Measurements from ENCODE around the gene ZNF132. TPM values are rescaled to one million over a fixed set of nuclear protein-coding genes. Genes with fewer than 3 reads are reported as not detected.

Gene ZNF132
- total and polyA plus RNA-seq, 9 of the 15 experiments (the other 6 are each of a cell fraction or from before 2014, with no cell fraction given), result 0.03 to 0.42 (median 0.10) TPM; not detected in 5

GRCh38 chr19:58466760-58467589 is 27.0 kb upstream of the ZNF132 start, which contains the start of gene ZNF324 (continued):
- TF ChIP-seq REST (IDR thresholded peaks at IDR 0.05; ENCODE audit: borderline replicate concordance), result peak; percentile 92
- no peak for TF ChIP-seq REST (CRISPR knock-in tag; IDR thresholded peaks at IDR 0.05; ENCODE audit: low read depth)
- TF ChIP-seq E2F4 (CRISPR knock-in tag; IDR thresholded peaks at IDR 0.05; ENCODE audit: low read depth), result peak; percentile 23; the same call in 1 of the 2 replicates
- TF ChIP-seq ELF4 (CRISPR knock-in tag; IDR thresholded peaks at IDR 0.05), result 0 out of 2 replicates have a peak, but pooled peaks have one; percentile 51
- TF ChIP-seq TOE1 (IDR thresholded peaks at IDR 0.05; ENCODE audit: borderline replicate concordance), result peak; percentile 99
- no peak for TF ChIP-seq TOE1 (CRISPR knock-in tag; IDR thresholded peaks at IDR 0.05; ENCODE audit: borderline replicate concordance, low read depth)
- TF ChIP-seq SOX6 (IDR thresholded peaks at IDR 0.05), result 0 out of 2 replicates have a peak, but pooled peaks have one; percentile 16
- peak; percentile 47 for TF ChIP-seq SP2 (IDR thresholded peaks at IDR 0.05; ENCODE audit: extremely low read depth, low read depth, low read length, poor library complexity, severe bottlenecking)
- peak; percentile 49 for TF ChIP-seq POLR2B (IDR thresholded peaks at IDR 0.05; ENCODE audit: low read depth, partially characterized antibody)
- TF ChIP-seq POLR2A (conservative IDR thresholded peaks at IDR 0.05), result peak; percentile 79
- peak; percentile 83 for TF ChIP-seq HINFP (tag; conservative IDR thresholded peaks at IDR 0.05; ENCODE audit: low read depth)
- peak; percentile 26 for TF ChIP-seq NFIC (IDR thresholded peaks at IDR 0.05)
- 0 out of 2 replicates have a peak, but pooled peaks have one; percentile 27 for TF ChIP-seq ATF1 (CRISPR knock-in tag; IDR thresholded peaks at IDR 0.05)
- peak; percentile 91 for TF ChIP-seq ATF1 (tag; IDR thresholded peaks at IDR 0.05)
- peak; percentile 67; the same call in 1 of the 2 replicates for TF ChIP-seq TGIF2 (CRISPR knock-in tag; IDR thresholded peaks at IDR 0.05)
- TF ChIP-seq ZSCAN29 (IDR thresholded peaks at IDR 0.05), result no peak
- peak; percentile 91 for TF ChIP-seq RBFOX2 (IDR thresholded peaks at IDR 0.05; ENCODE audit: low read depth, low read length)
- peak; percentile 92 for TF ChIP-seq CBFA2T2 (conservative IDR thresholded peaks at IDR 0.05)

Data from K562 (cell line).